ENCODE data around the gene DSCAM.

The DSCAM gene

DNA sequence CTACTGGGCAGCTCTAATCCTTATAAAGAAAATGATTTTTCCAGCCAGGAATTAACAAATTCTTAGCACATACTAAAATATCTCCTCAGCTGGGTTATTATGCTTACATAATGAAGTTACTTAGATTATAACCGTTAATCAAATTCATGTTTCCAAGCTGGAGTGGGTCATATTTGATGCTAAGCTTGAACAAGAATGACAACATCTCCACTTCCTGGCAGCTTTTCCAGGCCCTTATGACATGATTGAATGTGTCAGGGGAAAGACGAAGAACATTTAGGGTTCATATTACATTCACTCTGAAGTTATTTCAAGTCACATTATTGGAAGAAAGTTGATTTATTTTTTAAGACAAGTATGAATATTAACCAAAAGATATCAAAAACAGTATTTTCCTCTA is 646.0 kb downstream of the DSCAM start:
- H3K4me3 ChIP-seq (ENCODE audit: insufficient read depth, low read length, poor library complexity, severe bottlenecking) = no peak overlapping the region
- H4K20me1 ChIP-seq (ENCODE audit: low read depth, low read length) = no peaks in the 10 kb centered on the region
- TF ChIP-seq CTCF (IDR thresholded peaks at IDR 0.05; ENCODE audit: insufficient read depth, low read length, poor library complexity, severe bottlenecking) (no peak), EZH2phosphoT487 (conservative IDR thresholded peaks at IDR 0.05; ENCODE audit: low read length) (no peak)
- H3K79me2 ChIP-seq (ENCODE audit: insufficient read depth, low read length) = no peaks in the 10 kb centered on the region
- H3K4me2 ChIP-seq (ENCODE audit: low read depth, low read length, poor library complexity, severe bottlenecking) = no peak overlapping the region
- H3K9me2 ChIP-seq (replicated peaks; ENCODE audit: insufficient read depth, low read length) = no peaks in the 10 kb centered on the region
- no peak overlapping the region for H2AFZ ChIP-seq (ENCODE audit: low read depth, low read length, severe bottlenecking)
- no peaks in the 10 kb centered on the region for H3K36me3 ChIP-seq (ENCODE audit: low read length)
- H3F3A ChIP-seq (ENCODE audit: insufficient read depth) = no peaks in the 10 kb centered on the region
- H3K27me3 ChIP-seq (ENCODE audit: low read length) = no peaks in the 10 kb centered on the region
- no peak overlapping the region for H3K9ac ChIP-seq (ENCODE audit: low read length)
- H3K27ac ChIP-seq (ENCODE audit: low read depth, low read length) = no peak overlapping the region
- no peaks in the 10 kb centered on the region for H3K9me3 ChIP-seq (ENCODE audit: insufficient read depth, low read length)

- H3K9me2 ChIP-seq (replicated peaks; ENCODE audit: insufficient read depth, low read length) = no peaks in the 10 kb centered on the region
- H3K79me2 ChIP-seq (ENCODE audit: insufficient read depth, low read length) = no peaks in the 10 kb centered on the region
- H3K4me3 ChIP-seq (ENCODE audit: insufficient read depth, low read length, poor library complexity, severe bottlenecking) = no peak overlapping the region
Observed at GRCh38 chr21:40200126-40200525, 646.8 kb downstream of the DSCAM start.

GRCh38 chr21:40194185-40194980 is 652.6 kb downstream of the DSCAM start:
- Histone ChIP-seq H3K36me3 (ENCODE audit: low read length) (no peaks in the 10 kb centered on the region), H3K27me3 (ENCODE audit: low read length) (no peaks in the 10 kb centered on the region), H3F3A (ENCODE audit: insufficient read depth) (no peaks in the 10 kb centered on the region), H3K27ac (ENCODE audit: low read depth, low read length) (no peak overlapping the region), H3K9me2 (replicated peaks; ENCODE audit: insufficient read depth, low read length) (no peaks in the 10 kb centered on the region), H3K4me2 (ENCODE audit: low read depth, low read length, poor library complexity, severe bottlenecking) (no peak overlapping the region), H4K20me1 (ENCODE audit: low read depth, low read length) (no peaks in the 10 kb centered on the region), H3K9me3 (ENCODE audit: insufficient read depth, low read length) (no peaks in the 10 kb centered on the region), H2AFZ (ENCODE audit: low read depth, low read length, severe bottlenecking) (no peak overlapping the region), H3K4me3 (ENCODE audit: insufficient read depth, low read length, poor library complexity, severe bottlenecking) (no peak overlapping the region), H3K9ac (ENCODE audit: low read length) (no peak overlapping the region), H3K79me2 (ENCODE audit: insufficient read depth, low read length) (no peaks in the 10 kb centered on the region)
- TF ChIP-seq CTCF (IDR thresholded peaks at IDR 0.05; ENCODE audit: insufficient read depth, low read length, poor library complexity, severe bottlenecking) = no peak
- no peak for TF ChIP-seq EZH2phosphoT487 (conservative IDR thresholded peaks at IDR 0.05; ENCODE audit: low read length)

More at GRCh38 chr21:40200126-40200525, 646.8 kb downstream of the DSCAM start:
- Histone ChIP-seq H3K36me3 (ENCODE audit: low read length) (no peaks in the 10 kb centered on the region), H3K9me3 (ENCODE audit: insufficient read depth, low read length) (no peaks in the 10 kb centered on the region), H3K9ac (ENCODE audit: low read length) (no peak overlapping the region), H3K27me3 (ENCODE audit: low read length) (no peaks in the 10 kb centered on the region), H4K20me1 (ENCODE audit: low read depth, low read length) (no peaks in the 10 kb centered on the region), H3F3A (ENCODE audit: insufficient read depth) (no peaks in the 10 kb centered on the region), H3K27ac (ENCODE audit: low read depth, low read length) (no peak overlapping the region), H2AFZ (ENCODE audit: low read depth, low read length, severe bottlenecking) (no peak overlapping the region), H3K4me2 (ENCODE audit: low read depth, low read length, poor library complexity, severe bottlenecking) (no peak overlapping the region)
- TF ChIP-seq CTCF (IDR thresholded peaks at IDR 0.05; ENCODE audit: insufficient read depth, low read length, poor library complexity, severe bottlenecking) (no peak), EZH2phosphoT487 (conservative IDR thresholded peaks at IDR 0.05; ENCODE audit: low read length) (no peak)

Data from SU-DHL-6 (cell line).